Neural crest cell (in vitro differentiated cells): ENCODE measurements around the gene ZFP82. TPM values are rescaled to one million over a fixed set of nuclear protein-coding genes. Genes with fewer than 3 reads are reported as not detected.
A peak's percentile ranks its signal among the peaks of the same experiment; 100 is the strongest.

ENCODE experiments used
- DNase-seq: peaks from one replicate; pipeline ENCODE4 v3.0.0; 2021; ENCODE audit warnings: low read depth, mixed read lengths, low spot score
- H3K27ac Mint-ChIP-seq: one replicate; pipeline ENCODE4 v1.8.0; 2021; ENCODE audit warnings: mild to moderate bottlenecking, mixed read lengths; ENCODE audit not compliant: unreplicated experiment
- H3K27me3 Mint-ChIP-seq: 2 replicates; pipeline ENCODE4 v1.8.0; 2021; ENCODE audit warnings: low read depth, mild to moderate bottlenecking, mixed read lengths
- H3K36me3 Mint-ChIP-seq: 2 replicates; pipeline ENCODE4 v1.8.0; 2021; ENCODE audit warnings: low read depth, mild to moderate bottlenecking, mixed read lengths
- H3K4me1 Mint-ChIP-seq: 2 replicates; pipeline ENCODE4 v1.8.0; 2021; ENCODE audit warnings: mixed read lengths
- H3K4me3 Mint-ChIP-seq: one replicate; pipeline ENCODE4 v1.8.0; 2021; ENCODE audit warnings: mild to moderate bottlenecking, mixed read lengths
- H3K9me3 Mint-ChIP-seq: 2 replicates; pipeline ENCODE4 v1.8.0; 2021; ENCODE audit warnings: mixed read lengths
- CTCF ChIP-seq: fragments of 200-600 bp; sonication (generic); conservative IDR thresholded peaks from 2 replicates; pipeline ENCODE4 v1.5.0; 2021; ENCODE audit warnings: antibody characterized with exemption, mild to moderate bottlenecking
- long read RNA-seq: library from polyadenylated mRNA; unstranded; transcript quantifications from one replicate; pipeline ENCODE4 v2.0.0, GENCODE V29; 2020
- total RNA-seq: library from RNA; stranded (reverse); gene quantifications from 2 replicates; pipeline ENCODE4 v1.2.1, GENCODE V29; 2021

The ZFP82 gene
- total RNA-seq, result 19.0 and 19.1 TPM in 2 replicates
- long read RNA-seq, transcript ZFP82-201 (5 exons, 2,623 nt), result major isoform, 62 of 86 reads
- long read RNA-seq, partial matches to known transcripts, result 3 of 86 reads
- long read RNA-seq, other reads (novel, unspliced or antisense), result 21 of 86 reads

- Mint-ChIP-seq H3K36me3 (peaks cover 34% of the 10 kb centered on the region), H3K9me3 (peaks cover 5% of the 10 kb centered on the region), H3K27ac (peak within 1 kb of the TSS; percentile 98), H3K4me1 (peaks cover 21% of the 10 kb centered on the region), H3K27me3 (no peaks in the 10 kb centered on the region), H3K4me3 (peak within 1 kb of the TSS; percentile 97)
- DNase-seq, result peak; percentile 74
- TF ChIP-seq CTCF, result no peak
Observed at GRCh38 chr19:36418287-36419001, at the start of gene ZFP82. Gene ZFP82 (minus strand): TSS chr19:36418644. CDS start chr19:36409789, 8,855 bp downstream.

- no peaks in the 10 kb centered on the region for H3K27me3 Mint-ChIP-seq
- no peak overlapping the region for H3K27ac Mint-ChIP-seq
- H3K4me1 Mint-ChIP-seq, result no peaks in the 10 kb centered on the region
- H3K9me3 Mint-ChIP-seq, result peaks cover 19% of the 10 kb centered on the region
- DNase-seq, result no peak
- H3K36me3 Mint-ChIP-seq, result peaks cover 62% of the 10 kb centered on the region
- TF ChIP-seq CTCF, result no peak
- H3K4me3 Mint-ChIP-seq, result no peak overlapping the region
Observed at GRCh38 chr19:36460046-36460445, 41.6 kb upstream of the ZFP82 start.

GRCh38 chr19:36456831-36457230 is 38.4 kb upstream of the ZFP82 start:
- H3K36me3 Mint-ChIP-seq, result peaks cover 77% of the 10 kb centered on the region
- no peak for DNase-seq
- H3K9me3 Mint-ChIP-seq, result peaks cover 31% of the 10 kb centered on the region
- H3K4me1 Mint-ChIP-seq, result no peaks in the 10 kb centered on the region
- no peak for TF ChIP-seq CTCF
- no peak overlapping the region for H3K4me3 Mint-ChIP-seq
- no peak overlapping the region for H3K27ac Mint-ChIP-seq
- no peaks in the 10 kb centered on the region for H3K27me3 Mint-ChIP-seq

GRCh38 chr19:36449059-36449670 is 30.7 kb upstream of the ZFP82 start:
- peaks cover 76% of the 10 kb centered on the region for H3K36me3 Mint-ChIP-seq
- H3K4me3 Mint-ChIP-seq, result no peak overlapping the region
- no peak for DNase-seq
- H3K9me3 Mint-ChIP-seq, result peaks cover 29% of the 10 kb centered on the region
- H3K27ac Mint-ChIP-seq, result no peak overlapping the region
- no peaks in the 10 kb centered on the region for H3K27me3 Mint-ChIP-seq
- no peak for TF ChIP-seq CTCF
- H3K4me1 Mint-ChIP-seq, result no peaks in the 10 kb centered on the region

- no peak overlapping the region for H3K27ac Mint-ChIP-seq
- H3K4me1 Mint-ChIP-seq, result no peaks in the 10 kb centered on the region
- peaks cover 19% of the 10 kb centered on the region for H3K9me3 Mint-ChIP-seq
- H3K36me3 Mint-ChIP-seq, result peaks cover 29% of the 10 kb centered on the region
- TF ChIP-seq CTCF, result no peak
- peaks cover 5% of the 10 kb centered on the region for H3K27me3 Mint-ChIP-seq
- no peak for DNase-seq
- H3K4me3 Mint-ChIP-seq, result no peak overlapping the region
Observed at GRCh38 chr19:36441339-36441738, 22.9 kb upstream of the ZFP82 start.
